GM23338 (cell line): Measurements from ENCODE around the gene ARL6IP5.

Source experiments
- CREB1 ChIP-seq: fragments of 250-450 bp; sonication (Bioruptor Pico); IDR thresholded peaks from 2 replicates; pipeline ENCODE4 v1.5.0; 2020; ENCODE audit warnings: low read depth, mild to moderate bottlenecking, moderate library complexity
- CTCF ChIP-seq, 2 experiments: fragments of 200-600 bp in 1 of 2; sonication (generic) in 1 of 2; conservative IDR thresholded peaks; 2 replicates each; pipeline versions ENCODE4 v1.5.1 to v1.6.1; 2016 to 2017; ENCODE audit warnings: antibody characterized with exemption in 2 of 2, low read depth in 2 of 2, mild to moderate bottlenecking in 2 of 2, moderate library complexity in 1 of 2
- EZH2 ChIP-seq: fragments of 200-600 bp; sonication (generic); IDR thresholded peaks from one replicate; pipeline ENCODE4 v1.8.0; 2017; ENCODE audit warnings: antibody characterized with exemption, mild to moderate bottlenecking, low read depth; ENCODE audit not compliant: unreplicated experiment
- EZH2phosphoT487 ChIP-seq: fragments of 200-600 bp; sonication (generic); IDR thresholded peaks from one replicate; pipeline ENCODE4 v1.8.1; 2018; ENCODE audit warnings: antibody characterized with exemption; ENCODE audit not compliant: unreplicated experiment
- JUNB ChIP-seq: IDR thresholded peaks from one replicate; pipeline ENCODE4 v1.6.1; 2016; ENCODE audit warnings: antibody characterized with exemption; ENCODE audit not compliant: unreplicated experiment
- NANOG ChIP-seq: IDR thresholded peaks from 2 replicates; pipeline ENCODE4 v1.6.1; 2016; ENCODE audit warnings: antibody characterized with exemption, borderline replicate concordance
- POLR2AphosphoS5 ChIP-seq: IDR thresholded peaks from 2 replicates; pipeline ENCODE4 v1.6.1; 2016; ENCODE audit warnings: antibody characterized with exemption, low read depth
- REST ChIP-seq: IDR thresholded peaks from one replicate; pipeline ENCODE4 v1.6.1; 2018; ENCODE audit warnings: antibody characterized with exemption; ENCODE audit not compliant: unreplicated experiment
- ZNF331 ChIP-seq: fragments of 250-450 bp; sonication (Bioruptor Pico); IDR thresholded peaks from 2 replicates; pipeline ENCODE4 v1.5.0; 2020; ENCODE audit warnings: low read depth, mild to moderate bottlenecking, moderate library complexity
- ZNF462 ChIP-seq: fragments of 250-450 bp; sonication (Bioruptor Pico); IDR thresholded peaks from 2 replicates; pipeline ENCODE4 v1.5.0; 2020; ENCODE audit warnings: mild to moderate bottlenecking, moderate library complexity

GRCh38 chr3:69121950-69122349 is 37.2 kb downstream of the ARL6IP5 start:
- TF ChIP-seq ZNF462 (CRISPR knock-in tag), result no peak
- no peak for TF ChIP-seq CTCF (conservative IDR thresholded peaks at IDR 0.05; ENCODE audit: low read depth in 2 of 2)
- TF ChIP-seq REST, result no peak
- no peak for TF ChIP-seq JUNB
- no peak for TF ChIP-seq POLR2AphosphoS5
- TF ChIP-seq ZNF331 (CRISPR knock-in tag), result no peak
- no peak for TF ChIP-seq EZH2
- TF ChIP-seq CREB1 (CRISPR knock-in tag), result no peak
- no peak for TF ChIP-seq EZH2phosphoT487
- no peak for TF ChIP-seq NANOG
